ENCODE data around the gene BZW2.
"Not testable (repeated sequence)": the region's sequence is repeated elsewhere in the genome, so short reads cannot be mapped to it uniquely, and the experiment has no call there.

Gene BZW2

GRCh38 chr7:16675277-16675676 is 29.3 kb downstream of the BZW2 start:
- DNase-seq = no peak

- no peak for DNase-seq
These were observed 32.1 kb downstream of the BZW2 start for GRCh38 chr7:16677978-16678494.

- DNase-seq = not testable (repeated sequence)
These were observed 32.9 kb downstream of the BZW2 start for GRCh38 chr7:16678645-16679566.

- no peak for DNase-seq
These were observed 39.0 kb downstream of the BZW2 start for GRCh38 chr7:16684935-16685334.

GRCh38 chr7:16685535-16685934 is 39.6 kb downstream of the BZW2 start:
- no peak for DNase-seq

- DNase-seq = no peak
These were observed 42.3 kb downstream of the BZW2 start for GRCh38 chr7:16688249-16688648.

GRCh38 chr7:16691241-16691640 is 45.3 kb downstream of the BZW2 start:
- no peak for DNase-seq

- DNase-seq = no peak
These were observed 47.8 kb downstream of the BZW2 start for GRCh38 chr7:16693601-16694318.

- no peak for DNase-seq
These were observed 48.8 kb downstream of the BZW2 start for GRCh38 chr7:16694806-16695205.

- DNase-seq = no peak
These were observed 49.7 kb downstream of the BZW2 start for GRCh38 chr7:16695621-16696237.

- DNase-seq = no peak
These were observed 51.7 kb downstream of the BZW2 start for GRCh38 chr7:16697507-16698199.

- DNase-seq = no peak
These were observed 52.4 kb downstream of the BZW2 start for GRCh38 chr7:16698200-16698905.

- no peak for DNase-seq
These were observed 56.5 kb downstream of the BZW2 start for GRCh38 chr7:16702441-16702840.

GRCh38 chr7:16708511-16708910 is 62.5 kb downstream of the BZW2 start:
- DNase-seq = no peak

GRCh38 chr7:16708980-16709379 is 63.0 kb downstream of the BZW2 start:
- no peak for DNase-seq

- DNase-seq = no peak
These were observed 64.7 kb downstream of the BZW2 start for GRCh38 chr7:16710651-16711050.

GRCh38 chr7:16711730-16712129 is 65.7 kb downstream of the BZW2 start:
- DNase-seq = no peak

GRCh38 chr7:16712916-16713315 is 66.9 kb downstream of the BZW2 start:
- DNase-seq = peak; percentile 19

- DNase-seq = no peak
These were observed 69.9 kb downstream of the BZW2 start for GRCh38 chr7:16715928-16716327.

- DNase-seq = no peak
These were observed 72.2 kb downstream of the BZW2 start for GRCh38 chr7:16718111-16718656.

- no peak for DNase-seq
These were observed 73.7 kb downstream of the BZW2 start for GRCh38 chr7:16719699-16720098.

- DNase-seq = peak; percentile 25
These were observed 75.6 kb downstream of the BZW2 start for GRCh38 chr7:16721541-16721940.

Data from stimulated activated CD4-positive, alpha-beta T cell treated with anti-CD3 and anti-CD28 coated beads, Interleukin-15, amount 100 ng/mL, for 24 hours (primary cell).